H9 (cell line): ENCODE results near the gene ABHD12. TPM values are rescaled to one million over a fixed set of nuclear protein-coding genes. Genes with fewer than 3 reads are reported as not detected.

Source experiments
- DNase-seq: peaks from one replicate; pipeline ENCODE4 v3.0.0-alpha.2; 2017
- H2AFZ ChIP-seq: one replicate; pipeline ENCODE4 v1.6.1; 2013; ENCODE audit warnings: mild to moderate bottlenecking, low read length, control low read depth, moderate library complexity
- H2AK5ac ChIP-seq: 2 replicates; pipeline ENCODE4 v1.6.1; 2013; ENCODE audit warnings: low read length, control low read depth, mixed read lengths; ENCODE audit not compliant: insufficient read length
- H2BK120ac ChIP-seq: one replicate; pipeline ENCODE4 v1.6.1; 2013; ENCODE audit warnings: low read depth, mild to moderate bottlenecking, low read length, control low read depth, inconsistent platforms; ENCODE audit not compliant: poor library complexity, severe bottlenecking
- H2BK12ac ChIP-seq: 2 replicates; pipeline ENCODE4 v1.6.1; 2013; ENCODE audit warnings: low read length, control low read depth, mixed read lengths, low read depth; ENCODE audit not compliant: insufficient read length
- H2BK15ac ChIP-seq: 2 replicates; pipeline ENCODE4 v1.6.1; 2013; ENCODE audit warnings: low read depth, low read length, control low read depth
- H2BK20ac ChIP-seq: one replicate; pipeline ENCODE4 v1.6.1; 2013; ENCODE audit warnings: low read depth, mild to moderate bottlenecking, low read length, control low read depth, inconsistent platforms; ENCODE audit not compliant: poor library complexity, severe bottlenecking
- H2BK5ac ChIP-seq: 2 replicates; pipeline ENCODE4 v1.6.1; 2013; ENCODE audit warnings: low read length, control low read depth, mixed read lengths; ENCODE audit not compliant: insufficient read length
- H3K14ac ChIP-seq: 2 replicates; pipeline ENCODE4 v1.6.1; 2013; ENCODE audit warnings: low read length, control low read depth; ENCODE audit not compliant: insufficient read depth
- H3K18ac ChIP-seq: 2 replicates; pipeline ENCODE4 v1.6.1; 2013; ENCODE audit warnings: low read depth, mild to moderate bottlenecking, mixed read lengths, low read length, control low read depth; ENCODE audit not compliant: insufficient read length
- H3K23ac ChIP-seq: 2 replicates; pipeline ENCODE4 v1.6.1; 2013; ENCODE audit warnings: low read length, control low read depth, mixed read lengths, low read depth; ENCODE audit not compliant: insufficient read length
- H3K23me2 ChIP-seq: 2 replicates; pipeline ENCODE4 v1.6.1; 2013; ENCODE audit warnings: low read depth, mild to moderate bottlenecking, mixed read lengths, low read length, control low read depth; ENCODE audit not compliant: insufficient read length, poor library complexity, severe bottlenecking
- H3K27ac ChIP-seq: 2 replicates; pipeline ENCODE4 v1.5.1; 2013; ENCODE audit warnings: low read length, control low read depth, mixed read lengths, low read depth; ENCODE audit not compliant: insufficient read length
- H3K27me3 ChIP-seq: 2 replicates; pipeline ENCODE4 v1.6.1; 2013; ENCODE audit warnings: low read length, control low read depth, inconsistent platforms; ENCODE audit not compliant: insufficient read depth
- H3K4ac ChIP-seq: 2 replicates; pipeline ENCODE4 v1.6.1; 2013; ENCODE audit warnings: low read depth, mild to moderate bottlenecking, control low read depth, inconsistent platforms, low read length, moderate library complexity
- H3K4me1 ChIP-seq: 2 replicates; pipeline ENCODE4 v1.6.1; 2013; ENCODE audit warnings: low read length, control low read depth, inconsistent platforms; ENCODE audit not compliant: insufficient read depth
- H3K4me2 ChIP-seq: 2 replicates; pipeline ENCODE4 v1.6.1; 2013; ENCODE audit warnings: low read length, control low read depth, mixed read lengths; ENCODE audit not compliant: insufficient read length, insufficient read depth
- H3K56ac ChIP-seq: 2 replicates; pipeline ENCODE4 v1.6.1; 2013; ENCODE audit warnings: low read depth, mild to moderate bottlenecking, mixed read lengths, low read length, control low read depth; ENCODE audit not compliant: insufficient read length
- H3K79me1 ChIP-seq: 2 replicates; pipeline ENCODE4 v1.6.1; 2013; ENCODE audit warnings: low read depth, mild to moderate bottlenecking, moderate library complexity, low read length, control low read depth, inconsistent platforms; ENCODE audit not compliant: insufficient read depth, poor library complexity, severe bottlenecking
- H3K79me2 ChIP-seq: 2 replicates; pipeline ENCODE4 v1.6.1; 2013; ENCODE audit warnings: low read length, control low read depth, inconsistent platforms; ENCODE audit not compliant: insufficient read depth
- H3K9ac ChIP-seq: 2 replicates; pipeline ENCODE4 v1.6.1; 2013; ENCODE audit warnings: low read length, control low read depth, mixed read lengths; ENCODE audit not compliant: insufficient read length; ENCODE audit errors: extremely low read depth
- H3K9me3 ChIP-seq: one replicate; pipeline ENCODE4 v1.6.1; 2013; ENCODE audit warnings: low read depth, low read length, inconsistent platforms; ENCODE audit not compliant: control insufficient read depth
- H3T11ph ChIP-seq: one replicate; pipeline ENCODE4 v1.6.1; 2013; ENCODE audit warnings: mild to moderate bottlenecking, low read length, control low read depth, inconsistent platforms
- H4K20me1 ChIP-seq: one replicate; pipeline ENCODE4 v1.6.1; 2013; ENCODE audit not compliant: control insufficient read depth, insufficient read length, insufficient read depth
- H4K5ac ChIP-seq: 2 replicates; pipeline ENCODE4 v1.6.1; 2013; ENCODE audit warnings: low read depth, mild to moderate bottlenecking, mixed read lengths, low read length, control low read depth; ENCODE audit not compliant: insufficient read length
- H4K8ac ChIP-seq: replicated peaks from 2 replicates; pipeline ENCODE4 v1.6.1; 2013; ENCODE audit warnings: low read length, control low read depth, mixed read lengths, low read depth; ENCODE audit not compliant: insufficient read length
- H4K91ac ChIP-seq: 2 replicates; pipeline ENCODE4 v1.6.1; 2013; ENCODE audit warnings: low read depth, mild to moderate bottlenecking, moderate library complexity, mixed read lengths, low read length, control low read depth; ENCODE audit not compliant: insufficient read length
- H3K27ac Mint-ChIP-seq, 3 experiments: 2 replicates in 2 of 3; 3 replicates in 1 of 3; pipeline ENCODE4 v1.8.0; 2020 to 2021; ENCODE audit warnings: mixed read lengths in 3 of 3, mild to moderate bottlenecking in 1 of 3, moderate library complexity in 1 of 3
- H3K27me3 Mint-ChIP-seq: 2 replicates; pipeline ENCODE4 v1.8.0; 2021; ENCODE audit warnings: low read depth, mild to moderate bottlenecking, moderate library complexity, mixed read lengths
- H3K36me3 Mint-ChIP-seq, 3 experiments: 2 replicates in 2 of 3; 3 replicates in 1 of 3; pipeline ENCODE4 v1.8.0; 2020 to 2021; ENCODE audit warnings: low read depth in 3 of 3, mixed read lengths in 3 of 3; ENCODE audit not compliant: insufficient read depth in 1 of 3
- H3K4me1 Mint-ChIP-seq, 2 experiments: 2 replicates each; pipeline ENCODE4 v1.8.0; 2020; ENCODE audit warnings: mixed read lengths in 2 of 2
- H3K4me3 Mint-ChIP-seq, 2 experiments: 2 replicates in 1 of 2; 3 replicates in 1 of 2; pipeline ENCODE4 v1.8.0; 2020 to 2021; ENCODE audit warnings: mild to moderate bottlenecking in 2 of 2, mixed read lengths in 2 of 2, moderate library complexity in 1 of 2
- H3K9me3 Mint-ChIP-seq, 2 experiments: 2 replicates in 1 of 2; 3 replicates in 1 of 2; pipeline ENCODE4 v1.8.0; 2020; ENCODE audit warnings: mild to moderate bottlenecking in 2 of 2, mixed read lengths in 2 of 2, moderate library complexity in 1 of 2
- CTCF ChIP-seq: fragments of 200-600 bp; sonication (generic); conservative IDR thresholded peaks from 3 replicates; pipeline ENCODE4 v1.8.0; 2021; ENCODE audit warnings: antibody characterized with exemption, mild to moderate bottlenecking
- WGBS: extraction: QIAGEN DNeasy Blood & Tissue Kit; methylation state at CpG from one replicate; pipeline ENCODE4 v1.1.7; 2013; ENCODE audit warnings: missing lambda C conversion rate, low lambda C conversion rate, mixed read lengths; ENCODE audit not compliant: insufficient read length; ENCODE audit errors: extremely low coverage; 5-methylcytosine and 5-hydroxymethylcytosine counted together
- total RNA-seq: library from RNA; stranded (reverse); gene quantifications from 2 replicates; pipeline ENCODE4 v1.2.1, GENCODE V29; 2021

Gene ABHD12
- total RNA-seq, 1 experiment from 2014 or later, result 54.4 TPM

- H2BK15ac ChIP-seq, result no peak overlapping the region
- H3K23ac ChIP-seq, result no peak overlapping the region
- H4K8ac ChIP-seq, result no peak overlapping the region
- no peak overlapping the region for H2AFZ ChIP-seq
- no peaks in the 10 kb centered on the region for H3K23me2 ChIP-seq
- H3K18ac ChIP-seq, result no peak overlapping the region
- H3K56ac ChIP-seq, result no peak overlapping the region
- Mint-ChIP-seq H3K27ac (no peak overlapping the region), H3K4me3 (no peak overlapping the region), H3K9me3 (peaks cover 14 to 16% of the 10 kb centered on the region in 2 experiments), H3K27me3 (peaks cover 6% of the 10 kb centered on the region), H3K4me1 (peaks cover 5 to 10% of the 10 kb centered on the region in 2 experiments; a peak in 3 of 4 replicates), H3K36me3 (peaks cover 5 to 17% (median 5%) of the 10 kb centered on the region in 3 experiments; a peak in 6 of 7 replicates)
- H3K27ac ChIP-seq, result no peak overlapping the region
- H4K20me1 ChIP-seq, result no peaks in the 10 kb centered on the region
- peaks cover 9% of the 10 kb centered on the region for H3K9me3 ChIP-seq
- no peaks in the 10 kb centered on the region for H3K79me2 ChIP-seq
- DNase-seq, result no peak
- no peak for TF ChIP-seq CTCF
- no peaks in the 10 kb centered on the region for H3K4me1 ChIP-seq
- no peak overlapping the region for H3K4me2 ChIP-seq
- H3K14ac ChIP-seq, result no peak overlapping the region
- H3K27me3 ChIP-seq, result no peaks in the 10 kb centered on the region
- H2AK5ac ChIP-seq, result no peak overlapping the region
- no peak overlapping the region for H3T11ph ChIP-seq
- no CpG with 5 or more reads among the region's 1 CpG for WGBS
- no peak overlapping the region for H2BK12ac ChIP-seq
- no peak overlapping the region for H2BK20ac ChIP-seq
- H2BK5ac ChIP-seq, result no peak overlapping the region
- no peak overlapping the region for H2BK120ac ChIP-seq
- no peaks in the 10 kb centered on the region for H3K79me1 ChIP-seq
- H3K9ac ChIP-seq, result no peak overlapping the region
- no peak overlapping the region for H4K91ac ChIP-seq
- H4K5ac ChIP-seq, result no peak overlapping the region
- H3K4ac ChIP-seq, result no peak overlapping the region
These were observed 7.2 kb upstream of the ABHD12 start for GRCh38 chr20:25397821-25398220.
